T-helper 9 cell (primary cell): Measurements from ENCODE around the gene HOXC12.

Experiments
- DNase-seq: peaks from one replicate; pipeline ENCODE4 v3.0.0-alpha.2; 2020

The HOXC12 gene

DNA sequence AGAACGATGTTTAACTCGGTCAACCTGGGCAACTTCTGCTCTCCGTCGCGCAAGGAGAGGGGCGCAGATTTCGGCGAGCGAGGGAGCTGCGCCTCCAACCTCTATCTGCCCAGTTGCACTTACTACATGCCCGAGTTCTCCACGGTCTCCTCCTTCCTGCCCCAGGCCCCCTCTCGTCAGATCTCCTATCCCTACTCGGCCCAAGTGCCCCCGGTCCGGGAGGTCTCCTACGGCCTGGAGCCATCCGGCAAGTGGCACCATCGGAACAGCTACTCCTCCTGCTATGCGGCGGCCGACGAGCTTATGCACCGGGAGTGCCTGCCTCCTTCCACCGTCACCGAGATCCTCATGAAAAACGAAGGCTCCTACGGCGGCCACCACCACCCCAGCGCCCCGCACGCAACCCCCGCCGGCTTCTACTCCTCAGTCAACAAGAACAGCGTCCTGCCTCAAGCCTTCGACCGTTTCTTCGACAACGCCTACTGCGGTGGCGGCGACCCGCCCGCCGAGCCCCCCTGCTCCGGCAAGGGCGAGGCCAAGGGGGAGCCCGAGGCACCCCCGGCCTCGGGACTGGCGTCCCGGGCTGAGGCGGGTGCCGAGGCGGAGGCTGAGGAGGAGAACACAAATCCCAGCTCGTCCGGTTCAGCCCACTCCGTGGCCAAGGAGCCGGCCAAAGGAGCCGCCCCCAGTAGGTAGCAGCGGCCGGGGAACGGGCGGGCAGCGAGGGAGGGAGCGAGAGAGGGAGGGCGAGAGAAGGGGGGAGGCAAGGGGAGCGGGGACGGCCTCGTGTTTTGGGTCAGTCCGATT lies 18.7 kb downstream of the HOXC12 start:
- DNase-seq = no peak

DNA sequence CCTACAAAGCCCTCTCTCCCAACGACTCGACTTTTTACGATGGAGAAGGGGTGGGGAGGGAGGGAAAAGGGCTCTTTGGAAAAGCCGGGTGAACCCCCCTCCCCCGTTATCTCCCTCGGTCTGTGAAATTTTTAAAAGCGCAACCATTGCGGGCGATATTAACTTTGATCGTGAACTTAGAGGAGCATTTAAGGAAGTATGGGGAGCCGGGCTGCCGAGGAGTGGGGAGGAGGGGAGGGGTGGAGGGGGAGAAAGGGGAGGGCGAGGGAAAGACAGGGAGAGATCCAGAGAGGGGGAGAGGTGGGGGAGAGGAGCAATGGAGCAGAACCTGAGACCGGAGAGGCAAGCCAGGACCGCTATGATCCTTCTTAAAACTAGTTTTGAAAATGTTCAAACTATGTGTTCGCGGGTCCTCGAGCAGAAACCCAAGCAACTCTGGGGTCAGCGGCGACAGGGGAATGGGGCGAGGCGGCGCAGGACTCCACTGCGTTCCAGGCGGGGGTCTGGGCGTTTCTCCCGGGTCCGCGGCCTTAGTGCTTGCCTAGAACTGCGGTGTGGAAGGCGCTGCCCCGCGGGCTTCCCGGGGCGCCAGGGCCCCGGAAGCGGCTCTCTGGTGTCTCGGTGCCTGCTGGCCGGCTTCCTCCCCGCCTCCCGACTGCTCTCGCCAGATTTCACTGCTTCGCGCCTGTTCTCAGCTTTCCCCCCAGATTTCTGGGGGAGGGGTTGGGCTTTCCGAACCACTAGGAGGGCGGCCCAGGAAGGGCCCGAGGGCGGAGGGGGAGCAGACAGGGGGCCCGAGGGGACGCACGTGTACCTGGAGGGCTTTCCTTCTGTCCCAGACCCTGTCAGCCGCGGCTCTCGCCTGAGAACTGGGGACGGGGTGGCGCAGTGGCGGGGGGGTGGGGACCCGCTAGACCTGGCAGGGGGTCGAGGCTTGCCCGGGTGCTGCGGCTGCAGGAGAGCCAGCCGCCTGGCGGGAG lies 19.7 kb downstream of the HOXC12 start, which contains the start of gene HOTAIR:
Gene HOTAIR (minus strand): TSS at position 871 of the 980 bp plus-strand sequence.
- DNase-seq = no peak

- no peak for DNase-seq
Observed at GRCh38 chr12:53975064-53975471, 20.4 kb downstream of the HOXC12 start.

- DNase-seq = no peak
Observed at GRCh38 chr12:53975479-53976152, 20.9 kb downstream of the HOXC12 start.

- DNase-seq = no peak
Observed at GRCh38 chr12:53976172-53976822, 21.6 kb downstream of the HOXC12 start.

- no peak for DNase-seq
Observed at GRCh38 chr12:53976823-53977595, 22.3 kb downstream of the HOXC12 start.

DNA sequence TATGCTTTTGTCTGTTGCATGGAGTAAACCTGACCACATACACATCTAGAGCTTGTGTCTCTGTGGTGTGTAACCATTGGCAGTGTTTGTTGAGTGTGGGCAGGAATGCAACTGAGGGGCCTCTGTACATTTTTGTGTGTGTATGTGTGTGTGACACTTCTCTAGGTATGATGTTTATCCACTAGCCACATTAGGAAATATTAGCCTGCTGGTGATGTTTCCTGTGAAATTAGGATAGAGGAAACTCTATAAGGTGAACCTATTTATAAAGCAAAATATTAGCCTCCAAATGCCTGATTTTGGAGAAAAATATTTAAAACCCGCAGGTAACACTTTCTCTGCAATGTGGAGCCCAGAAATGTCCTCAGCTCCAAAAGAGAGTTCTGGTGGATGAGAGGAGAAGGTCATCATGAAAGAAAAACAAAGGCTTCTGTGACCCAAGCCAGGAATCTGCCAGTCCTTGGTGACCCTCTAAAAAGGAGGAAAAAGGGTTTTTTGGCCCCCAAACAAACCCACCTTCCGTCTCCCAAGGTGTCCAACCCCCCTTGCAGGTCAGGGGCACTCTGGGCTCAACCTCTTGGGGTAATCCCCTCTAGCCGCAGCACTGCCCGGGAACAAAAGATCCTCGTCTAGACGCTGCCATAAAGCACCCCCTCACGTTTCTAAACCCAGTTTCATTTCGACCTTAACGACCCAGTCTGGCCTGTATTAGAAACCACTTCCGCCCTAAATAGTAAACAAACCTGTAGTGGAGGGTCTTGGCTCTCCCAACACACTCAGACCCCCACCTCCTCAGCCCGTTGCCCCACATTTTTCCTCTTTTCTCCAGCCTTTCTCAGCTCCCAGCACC lies 23.1 kb downstream of the HOXC12 start:
- DNase-seq = no peak

GRCh38 chr12:53978477-53979356 lies 24.0 kb downstream of the HOXC12 start:
- no peak for DNase-seq

DNA sequence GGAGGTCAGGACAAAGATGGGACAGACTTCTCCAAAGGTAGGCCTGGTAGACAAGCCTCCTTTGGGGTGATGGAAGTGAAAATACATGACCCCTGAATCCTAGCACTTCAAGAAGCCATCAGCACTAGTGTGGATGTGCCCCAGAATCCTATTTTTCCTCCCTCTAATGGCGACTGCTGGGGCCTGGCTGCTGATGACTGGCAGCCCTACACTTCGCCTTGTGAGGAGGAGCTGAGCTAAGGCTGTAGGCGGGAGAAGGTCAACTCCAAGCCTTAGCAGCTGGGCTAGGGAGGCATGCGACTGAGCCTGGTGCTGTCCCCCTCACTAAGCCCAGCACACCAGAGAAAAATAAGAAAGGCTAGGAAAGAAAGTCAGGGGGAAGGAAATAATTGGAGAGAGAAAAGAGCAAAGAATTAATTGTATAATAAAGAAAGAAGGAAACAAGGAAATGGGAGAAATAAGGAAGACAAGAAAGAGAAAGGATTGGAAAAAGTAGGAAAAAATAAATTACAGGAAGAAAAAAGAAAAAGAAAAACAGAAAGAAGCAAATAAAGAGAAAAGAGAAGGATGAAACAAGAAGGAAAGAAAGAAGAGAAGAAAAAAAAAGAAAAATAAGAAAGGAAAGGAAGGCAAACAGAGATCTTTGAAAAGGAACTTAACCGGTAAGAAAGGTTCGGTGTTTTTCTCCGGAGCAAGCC lies 25.6 kb downstream of the HOXC12 start:
- no peak for DNase-seq

DNA sequence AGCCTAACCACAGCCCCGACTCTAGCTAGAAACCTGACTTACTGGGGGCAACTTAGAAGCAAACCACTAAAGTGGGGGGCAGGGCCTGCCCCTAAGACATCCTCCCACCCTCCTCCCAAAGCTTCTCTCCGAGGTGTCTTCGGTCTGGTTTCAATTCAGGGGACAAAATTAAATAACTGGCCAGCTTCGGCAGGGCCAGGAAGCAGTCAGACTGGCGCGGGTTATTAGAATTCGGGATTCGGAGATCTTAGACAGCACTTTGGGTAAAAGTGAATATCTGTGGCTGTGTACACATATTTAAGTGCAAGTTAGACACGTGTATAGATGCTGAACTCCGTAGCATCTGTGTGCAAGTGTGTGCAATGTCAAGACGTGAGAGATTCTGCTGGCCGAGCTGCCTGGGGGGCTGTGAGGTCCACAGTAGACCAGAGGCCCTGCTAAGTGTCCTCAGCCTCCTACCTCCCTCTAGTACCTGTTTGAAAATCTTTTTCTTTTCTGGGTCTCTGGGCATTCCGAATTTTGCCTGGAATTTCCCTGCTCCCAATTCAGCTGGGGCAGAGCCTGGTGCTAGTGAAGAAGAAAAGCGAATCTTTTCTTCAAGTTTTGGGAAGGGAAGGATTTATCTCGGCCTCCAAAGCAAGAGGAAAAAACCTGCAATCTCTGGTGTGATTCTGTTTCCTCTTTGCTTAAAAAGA lies 26.2 kb downstream of the HOXC12 start:
- no peak for DNase-seq

DNA sequence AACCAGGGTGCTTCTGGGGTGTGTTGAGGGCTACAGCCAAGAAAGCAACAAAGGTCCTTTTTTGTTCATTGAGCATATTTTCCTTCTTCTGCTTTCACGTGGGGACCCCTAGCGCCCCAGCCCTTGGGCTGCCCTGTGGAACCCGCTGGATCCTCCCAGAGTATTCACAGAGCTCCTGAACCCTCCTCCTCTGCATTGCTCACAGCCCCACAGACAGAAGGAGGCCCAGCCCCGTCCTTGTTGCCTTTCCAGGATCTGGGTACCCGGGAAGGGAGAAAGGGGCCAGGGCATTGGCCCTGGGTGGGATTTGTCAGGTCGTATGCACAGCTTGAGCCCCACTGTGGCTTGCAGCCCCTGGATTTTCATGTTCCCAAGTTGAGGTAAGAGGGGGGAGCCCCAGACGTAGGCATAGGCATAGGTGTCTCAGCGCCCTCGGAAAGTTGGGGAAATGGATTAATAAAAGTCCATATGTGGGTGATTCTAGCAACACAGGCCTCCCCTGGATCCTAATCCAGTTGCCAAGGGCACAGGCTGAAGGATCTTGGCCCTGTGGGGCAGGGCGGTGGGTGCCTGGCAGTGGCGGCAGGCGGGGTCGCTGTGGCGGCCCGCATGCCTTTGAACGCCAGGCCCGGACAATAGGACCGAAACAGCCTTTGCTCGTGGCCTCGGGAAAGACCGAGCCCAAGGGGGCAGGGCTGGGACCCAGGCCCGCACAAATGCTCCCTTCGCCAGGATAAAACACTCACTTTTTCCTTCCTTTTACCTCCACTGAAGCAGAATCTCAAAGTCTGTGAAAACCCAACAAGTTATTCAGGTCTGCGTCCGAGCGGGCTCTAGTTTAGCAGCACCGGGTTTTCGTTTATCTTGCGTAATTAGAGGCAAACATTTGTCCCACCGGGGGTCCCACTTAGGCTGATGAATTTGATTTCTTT lies 27.2 kb downstream of the HOXC12 start:
- DNase-seq = no peak

DNA sequence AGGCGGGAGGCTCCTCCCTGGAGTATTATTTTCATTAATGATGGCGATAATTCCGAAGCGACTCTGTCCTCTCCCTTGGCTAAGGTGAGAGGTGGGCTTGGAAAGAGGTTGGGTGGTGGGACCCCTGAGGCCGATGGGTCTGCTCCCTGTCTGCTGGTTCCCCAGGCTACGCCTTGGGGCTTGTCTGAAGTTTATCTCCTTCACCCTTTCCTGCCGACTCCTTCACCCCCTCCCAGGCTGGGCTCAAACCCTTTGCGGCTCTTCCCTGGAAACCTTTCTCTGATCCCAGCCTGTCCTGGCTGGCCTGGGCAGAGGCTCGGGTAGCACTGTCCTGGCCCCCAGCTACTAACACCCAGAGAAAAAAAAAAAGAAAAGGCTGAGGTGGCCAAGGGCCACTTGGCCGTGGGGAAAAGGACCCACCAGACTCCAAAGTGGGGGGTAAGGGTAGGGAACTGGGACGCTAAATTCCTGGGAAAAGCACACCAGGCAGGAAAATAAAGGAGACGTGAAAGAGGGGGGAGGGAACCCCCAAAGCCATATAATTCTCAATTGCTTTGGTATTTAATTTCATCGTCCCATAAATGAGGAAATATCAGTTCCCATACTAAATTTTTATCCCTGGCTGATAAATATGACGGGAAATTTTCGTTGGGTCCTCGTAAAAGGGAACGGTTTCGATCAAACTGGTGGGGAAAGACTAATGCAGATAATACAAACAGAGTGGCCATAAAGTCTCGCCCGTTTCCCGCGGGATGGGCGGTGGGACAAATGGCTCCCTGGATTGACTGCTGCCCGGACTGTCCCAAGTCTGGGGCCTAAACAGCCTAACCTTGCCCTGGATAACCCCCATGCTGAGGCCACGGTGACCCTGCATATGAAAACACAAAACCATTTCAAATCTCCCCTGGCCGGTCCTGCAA lies 28.2 kb downstream of the HOXC12 start:
- no peak for DNase-seq

- DNase-seq = no peak
Observed at GRCh38 chr12:53983568-53983949, 28.9 kb downstream of the HOXC12 start.

DNA sequence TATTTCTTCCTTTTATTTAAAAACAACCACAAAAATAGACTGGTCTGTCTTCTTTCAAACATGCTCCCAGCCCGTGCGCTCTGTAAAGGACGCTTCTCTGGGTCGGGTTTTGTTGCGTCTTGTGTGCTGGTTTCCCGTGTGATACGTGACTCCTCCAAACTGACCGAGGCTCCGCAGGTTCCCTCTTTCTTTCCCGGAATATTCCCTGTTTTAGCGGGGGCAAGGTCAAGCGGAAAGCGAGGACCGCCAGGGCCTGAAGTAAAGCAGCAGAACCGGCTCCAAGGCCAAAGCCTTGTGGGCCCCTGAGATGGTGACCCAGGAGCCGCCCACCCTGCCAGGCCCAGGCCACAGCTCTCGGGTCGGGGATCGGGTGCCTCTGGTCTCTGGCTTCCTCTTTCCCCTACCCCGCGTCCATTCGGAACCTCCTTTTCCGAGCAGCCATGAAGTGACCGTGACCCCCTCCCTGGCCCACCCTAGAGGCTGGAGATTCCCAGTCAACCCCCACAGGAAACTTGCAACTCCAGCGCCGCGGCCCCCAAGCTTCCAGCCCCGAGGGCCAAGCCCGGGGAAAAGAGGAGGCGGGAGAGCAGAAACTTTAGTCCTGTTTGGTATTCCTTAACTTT lies 29.4 kb downstream of the HOXC12 start:
- DNase-seq = no peak

- DNase-seq = peak; percentile 54
Observed at GRCh38 chr12:53984901-53985691, 30.4 kb downstream of the HOXC12 start, which contains the start of gene HOXC10. HOXC10 (plus strand) TSS chr12:53985146; CDS start chr12:53985260, 114 bp downstream.
